ENCODE measurements around the gene KNDC1. TPM values are rescaled to one million over a fixed set of nuclear protein-coding genes. Genes with fewer than 3 reads are reported as not detected.

KNDC1 gene
- polyA plus RNA-seq, 1 donor (not counting 4 experiments of a cell fraction or from before 2014, with no cell fraction given): 0.20 TPM

DNA sequence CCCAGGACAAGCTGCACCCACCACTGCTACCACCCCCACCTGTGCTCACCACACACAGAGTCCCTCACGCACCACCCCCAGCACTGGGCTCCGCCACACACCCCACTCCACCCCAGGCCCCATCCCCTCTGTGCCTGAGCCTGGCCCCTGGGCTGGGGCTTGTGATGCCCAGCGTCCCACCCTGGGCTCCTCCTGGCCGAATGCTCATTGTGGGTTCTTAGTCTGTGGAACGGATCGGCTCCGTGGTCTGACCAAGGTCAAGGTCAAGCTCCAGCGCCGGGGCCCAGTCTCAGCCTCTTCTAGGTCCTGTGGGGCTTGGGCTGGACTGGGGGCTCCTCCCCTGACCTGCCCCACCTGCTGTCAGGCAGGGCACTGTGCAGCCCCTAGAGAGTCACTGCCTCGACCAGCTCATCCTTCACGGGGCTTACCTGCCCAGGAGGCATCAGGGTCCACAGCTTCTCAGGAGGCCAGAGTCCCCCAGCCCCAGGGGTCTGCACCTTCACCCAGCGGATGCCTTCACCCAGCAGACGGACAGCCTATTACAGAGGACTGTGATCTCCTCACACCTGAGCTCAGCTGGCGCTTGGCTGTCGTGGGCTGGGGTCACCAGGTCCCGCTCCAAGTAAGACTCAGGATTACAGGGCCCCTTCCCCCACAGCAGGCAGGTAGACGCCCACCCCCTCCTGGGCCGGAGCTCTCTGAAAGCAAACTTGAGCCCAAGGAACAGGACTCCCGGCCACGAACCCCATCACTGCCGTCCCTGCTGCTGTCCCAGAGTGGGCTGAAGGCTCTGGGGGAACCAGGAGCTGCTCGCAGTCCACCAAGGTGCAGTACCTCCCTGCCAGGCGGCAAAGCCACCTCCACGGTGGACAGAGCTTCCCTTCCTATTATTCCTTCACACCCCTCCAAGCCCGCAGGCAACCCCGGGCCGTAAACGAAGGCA is 54.7 kb downstream of the KNDC1 start:
- Histone ChIP-seq H3K9me1 (ENCODE audit: control insufficient read depth, extremely low read depth, insufficient read depth, low read length) (no peaks in the 10 kb centered on the region), H3K27me3 (ENCODE audit: control insufficient read depth, extremely low read depth, insufficient read depth, low read length) (peaks cover 17% of the 10 kb centered on the region), H3K27ac (ENCODE audit: control insufficient read depth, insufficient read depth, low read length) (no peak overlapping the region), H2AFZ (ENCODE audit: control insufficient read depth, low read length) (no peak overlapping the region), H3K79me2 (ENCODE audit: control insufficient read depth, insufficient read depth, low read length) (no peaks in the 10 kb centered on the region), H3K36me3 (ENCODE audit: control insufficient read depth in 2 of 2, extremely low read depth in 1 of 2, insufficient read depth in 2 of 2, low read length in 2 of 2) (no peaks in the 10 kb centered on the region), H3K4me1 (ENCODE audit: control insufficient read depth, extremely low read depth, insufficient read depth, low read length) (no peaks in the 10 kb centered on the region), H3K4me3 (ENCODE audit: control insufficient read depth in 2 of 3, extremely low read depth in 1 of 3, insufficient read depth in 2 of 3, low read depth in 1 of 3, low read length in 3 of 3) (no peak overlapping the region), H3K9ac (ENCODE audit: control insufficient read depth, extremely low read depth, insufficient read depth, low read length) (no peak overlapping the region), H3K4me2 (ENCODE audit: control insufficient read depth, extremely low read depth, insufficient read depth, low read depth, low read length) (no peak overlapping the region), H3K9me3 (ENCODE audit: control insufficient read depth, low read depth, low read length) (no peaks in the 10 kb centered on the region), H4K20me1 (ENCODE audit: control insufficient read depth, extremely low read depth, insufficient read depth, low read length) (no peaks in the 10 kb centered on the region)
- FAIRE-seq (no peak), DNase-seq (ENCODE audit: low read depth, low spot score) (no peak)
- dilution Hi-C loops (cut with MboI; ENCODE audit: extremely low pct_ligation_motif_present, low sequenced_read_pairs): no loop called here
- TF ChIP-seq EZH2 (IDR thresholded peaks at IDR 0.05; ENCODE audit: low read length): no peak
- TF ChIP-seq, protein P1, sequence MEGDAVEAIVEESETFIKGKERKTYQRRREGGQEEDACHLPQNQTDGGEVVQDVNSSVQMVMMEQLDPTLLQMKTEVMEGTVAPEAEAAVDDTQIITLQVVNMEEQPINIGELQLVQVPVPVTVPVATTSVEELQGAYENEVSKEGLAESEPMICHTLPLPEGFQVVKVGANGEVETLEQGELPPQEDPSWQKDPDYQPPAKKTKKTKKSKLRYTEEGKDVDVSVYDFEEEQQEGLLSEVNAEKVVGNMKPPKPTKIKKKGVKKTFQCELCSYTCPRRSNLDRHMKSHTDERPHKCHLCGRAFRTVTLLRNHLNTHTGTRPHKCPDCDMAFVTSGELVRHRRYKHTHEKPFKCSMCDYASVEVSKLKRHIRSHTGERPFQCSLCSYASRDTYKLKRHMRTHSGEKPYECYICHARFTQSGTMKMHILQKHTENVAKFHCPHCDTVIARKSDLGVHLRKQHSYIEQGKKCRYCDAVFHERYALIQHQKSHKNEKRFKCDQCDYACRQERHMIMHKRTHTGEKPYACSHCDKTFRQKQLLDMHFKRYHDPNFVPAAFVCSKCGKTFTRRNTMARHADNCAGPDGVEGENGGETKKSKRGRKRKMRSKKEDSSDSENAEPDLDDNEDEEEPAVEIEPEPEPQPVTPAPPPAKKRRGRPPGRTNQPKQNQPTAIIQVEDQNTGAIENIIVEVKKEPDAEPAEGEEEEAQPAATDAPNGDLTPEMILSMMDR (optimal IDR thresholded peaks at IDR 0.05 in 1 of 3, IDR thresholded peaks at IDR 0.05 in 1 of 3, conservative IDR thresholded peaks at IDR 0.05 in 1 of 3; ENCODE audit: extremely low read depth in 1 of 3, insufficient read depth in 2 of 3, low read length in 3 of 3): no peak

DNA sequence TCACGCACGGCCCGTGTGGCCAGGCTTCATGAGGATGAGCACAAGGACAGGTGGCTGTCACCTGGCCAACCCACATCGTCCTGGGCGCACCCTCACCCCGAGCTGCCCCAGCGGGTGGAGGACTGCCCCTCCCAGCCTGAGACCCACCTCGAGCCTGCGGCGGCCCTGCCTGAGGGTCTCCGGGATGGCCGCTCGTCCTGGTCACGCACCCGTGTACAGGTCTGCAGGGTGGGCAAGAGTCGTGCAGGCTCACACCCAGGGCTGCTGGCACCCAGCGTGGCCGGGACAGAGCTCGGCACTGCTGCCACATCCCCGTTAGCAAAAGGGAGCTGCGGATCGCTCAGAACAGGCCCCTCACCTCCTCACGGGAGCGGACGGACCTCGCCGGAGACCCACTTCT is 55.6 kb downstream of the KNDC1 start:
- no peak overlapping the region for H3K9ac ChIP-seq (ENCODE audit: control insufficient read depth, extremely low read depth, insufficient read depth, low read length)
- no peaks in the 10 kb centered on the region for H3K36me3 ChIP-seq (ENCODE audit: control insufficient read depth in 2 of 2, extremely low read depth in 1 of 2, insufficient read depth in 2 of 2, low read length in 2 of 2)
- H3K4me1 ChIP-seq (ENCODE audit: control insufficient read depth, extremely low read depth, insufficient read depth, low read length): no peaks in the 10 kb centered on the region
- no peaks in the 10 kb centered on the region for H3K79me2 ChIP-seq (ENCODE audit: control insufficient read depth, insufficient read depth, low read length)
- no peak overlapping the region for H3K27ac ChIP-seq (ENCODE audit: control insufficient read depth, insufficient read depth, low read length)
- dilution Hi-C loops (cut with MboI; ENCODE audit: extremely low pct_ligation_motif_present, low sequenced_read_pairs): no loop called here
- no peak overlapping the region for H2AFZ ChIP-seq (ENCODE audit: control insufficient read depth, low read length)
- no peaks in the 10 kb centered on the region for H3K9me1 ChIP-seq (ENCODE audit: control insufficient read depth, extremely low read depth, insufficient read depth, low read length)
- TF ChIP-seq, protein P1 (optimal IDR thresholded peaks at IDR 0.05 in 1 of 3, IDR thresholded peaks at IDR 0.05 in 1 of 3, conservative IDR thresholded peaks at IDR 0.05 in 1 of 3; ENCODE audit: extremely low read depth in 1 of 3, insufficient read depth in 2 of 3, low read length in 3 of 3): no peak
- TF ChIP-seq EZH2 (IDR thresholded peaks at IDR 0.05; ENCODE audit: low read length): no peak
- FAIRE-seq (no peak), DNase-seq (ENCODE audit: low read depth, low spot score) (no peak)
- no peaks in the 10 kb centered on the region for H4K20me1 ChIP-seq (ENCODE audit: control insufficient read depth, extremely low read depth, insufficient read depth, low read length)
- H3K4me2 ChIP-seq (ENCODE audit: control insufficient read depth, extremely low read depth, insufficient read depth, low read depth, low read length): no peak overlapping the region
- no peaks in the 10 kb centered on the region for H3K9me3 ChIP-seq (ENCODE audit: control insufficient read depth, low read depth, low read length)
- H3K27me3 ChIP-seq (ENCODE audit: control insufficient read depth, extremely low read depth, insufficient read depth, low read length): peaks cover 19% of the 10 kb centered on the region
- H3K4me3 ChIP-seq (ENCODE audit: control insufficient read depth in 2 of 3, extremely low read depth in 1 of 3, insufficient read depth in 2 of 3, low read depth in 1 of 3, low read length in 3 of 3): no peak overlapping the region
